Amygdala (tissue), 56 donors: ENCODE data around the gene YWHAG.

Experiments used
- DNase-seq, 56 donors: peaks; one replicate each; lab custom pipeline; 2025; lab: John Stamatoyannopoulos, UW

YWHAG gene

GRCh38 chr7:76281006-76281705 lies 77.6 kb downstream of the YWHAG start:
- no peak for DNase-seq

- peak in 1 of 56 donors; percentile 32 for DNase-seq
Observed at GRCh38 chr7:76280408-76280807, 78.4 kb downstream of the YWHAG start.

GRCh38 chr7:76278540-76278939 lies 80.3 kb downstream of the YWHAG start:
- DNase-seq, result no peak
